ENCODE data around the gene EPOP.
A peak's percentile ranks its signal among the peaks of the same experiment; 100 is the strongest.

The EPOP gene

DNA sequence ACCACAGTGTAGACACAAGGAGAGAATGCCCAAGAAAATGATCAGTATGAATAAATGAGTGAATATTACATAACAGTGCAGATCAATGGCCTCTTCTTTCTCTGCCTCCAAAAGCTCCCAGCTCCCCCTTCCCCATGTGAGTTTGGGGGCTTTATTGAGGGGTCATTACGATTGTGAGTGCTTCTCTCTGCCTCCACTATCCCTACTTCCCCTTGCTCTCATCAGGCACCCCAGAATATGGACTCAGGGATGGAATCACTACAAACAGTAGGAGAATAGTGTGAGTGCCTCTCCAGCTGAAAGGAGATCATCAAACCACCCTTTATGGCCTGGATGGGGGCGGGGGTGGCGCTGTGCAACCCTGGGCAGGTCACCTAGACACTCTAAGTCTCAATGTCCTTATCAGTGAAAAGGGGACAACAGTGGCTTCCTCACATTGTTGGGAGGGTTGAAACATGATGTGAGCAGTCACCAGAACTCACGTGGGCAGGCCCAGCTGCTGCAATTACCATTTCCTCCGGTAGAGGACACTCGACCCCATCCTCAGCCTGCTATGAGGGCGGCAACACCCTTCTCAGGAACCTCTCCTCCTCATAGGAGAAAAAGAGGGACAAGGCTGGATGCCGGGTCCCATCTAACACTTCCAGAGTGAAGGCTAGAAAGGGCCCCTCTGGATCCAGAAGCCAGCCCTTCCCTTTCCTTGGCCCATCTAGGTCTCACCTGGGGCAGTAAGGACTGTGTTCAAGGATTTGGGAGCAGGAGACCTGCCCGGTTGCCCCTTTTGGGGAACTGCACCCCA lies 2.1 kb upstream of the EPOP start:
- peak; percentile 42 to 66 for DNase-seq (ENCODE audit: extremely low read depth in 1 of 2, low read depth in 1 of 2)

DNA sequence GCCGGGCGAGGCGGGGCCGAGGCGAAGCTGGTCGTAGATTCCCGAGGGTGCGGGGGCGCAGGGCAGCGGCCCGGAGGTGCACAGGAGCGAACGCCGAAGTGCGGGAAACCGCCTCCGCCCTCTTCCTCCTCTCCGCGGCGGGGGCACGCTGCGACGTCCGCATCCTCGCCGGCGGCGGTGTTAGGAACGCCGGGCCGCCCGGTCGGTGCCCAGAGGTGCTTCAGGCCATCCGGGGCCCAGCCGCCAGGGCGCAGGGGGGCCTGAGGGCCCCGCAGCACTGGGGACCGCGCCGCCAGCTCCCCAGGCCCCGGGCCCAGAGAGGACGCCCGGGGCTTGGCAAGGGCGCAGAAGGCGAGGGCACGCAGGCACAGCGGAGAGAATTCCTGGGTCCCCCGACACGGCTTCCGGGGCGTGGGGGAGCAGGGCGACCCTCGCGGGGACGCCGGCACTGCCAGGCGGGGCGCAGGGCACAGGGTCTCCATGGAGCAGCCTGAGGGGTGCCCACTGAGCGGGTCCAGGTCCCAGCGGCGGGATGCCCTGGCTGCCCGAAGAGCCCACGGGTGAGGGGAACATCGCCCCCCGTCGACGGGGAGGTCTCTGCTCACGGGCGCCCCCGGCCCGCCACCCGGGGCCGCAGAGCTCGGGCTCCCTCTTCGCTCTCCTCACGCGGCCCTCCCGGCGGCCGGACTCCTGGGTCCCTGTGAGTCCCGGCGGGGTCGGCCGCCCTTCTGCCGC lies 576 bp downstream of the EPOP start:
- DNase-seq (ENCODE audit: extremely low read depth in 1 of 2, low read depth in 1 of 2) = no peak

DNA sequence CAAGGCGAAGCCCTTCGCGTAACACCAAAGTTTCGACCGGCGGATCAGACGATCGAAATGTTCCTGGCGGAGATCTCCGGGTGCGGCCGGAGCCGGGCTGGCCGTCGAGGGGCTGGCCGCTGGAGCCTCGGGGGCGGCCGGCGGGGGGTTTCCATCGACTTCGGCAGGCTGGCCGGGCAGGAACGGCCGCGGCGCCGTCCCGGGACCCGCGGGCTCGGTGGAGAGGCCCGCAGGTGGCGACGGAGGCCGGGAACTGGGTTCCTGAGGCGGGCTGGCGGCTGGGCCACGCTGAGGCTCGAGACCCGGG lies 1.1 kb downstream of the EPOP start:
- DNase-seq (ENCODE audit: extremely low read depth in 1 of 2, low read depth in 1 of 2) = no peak

DNA sequence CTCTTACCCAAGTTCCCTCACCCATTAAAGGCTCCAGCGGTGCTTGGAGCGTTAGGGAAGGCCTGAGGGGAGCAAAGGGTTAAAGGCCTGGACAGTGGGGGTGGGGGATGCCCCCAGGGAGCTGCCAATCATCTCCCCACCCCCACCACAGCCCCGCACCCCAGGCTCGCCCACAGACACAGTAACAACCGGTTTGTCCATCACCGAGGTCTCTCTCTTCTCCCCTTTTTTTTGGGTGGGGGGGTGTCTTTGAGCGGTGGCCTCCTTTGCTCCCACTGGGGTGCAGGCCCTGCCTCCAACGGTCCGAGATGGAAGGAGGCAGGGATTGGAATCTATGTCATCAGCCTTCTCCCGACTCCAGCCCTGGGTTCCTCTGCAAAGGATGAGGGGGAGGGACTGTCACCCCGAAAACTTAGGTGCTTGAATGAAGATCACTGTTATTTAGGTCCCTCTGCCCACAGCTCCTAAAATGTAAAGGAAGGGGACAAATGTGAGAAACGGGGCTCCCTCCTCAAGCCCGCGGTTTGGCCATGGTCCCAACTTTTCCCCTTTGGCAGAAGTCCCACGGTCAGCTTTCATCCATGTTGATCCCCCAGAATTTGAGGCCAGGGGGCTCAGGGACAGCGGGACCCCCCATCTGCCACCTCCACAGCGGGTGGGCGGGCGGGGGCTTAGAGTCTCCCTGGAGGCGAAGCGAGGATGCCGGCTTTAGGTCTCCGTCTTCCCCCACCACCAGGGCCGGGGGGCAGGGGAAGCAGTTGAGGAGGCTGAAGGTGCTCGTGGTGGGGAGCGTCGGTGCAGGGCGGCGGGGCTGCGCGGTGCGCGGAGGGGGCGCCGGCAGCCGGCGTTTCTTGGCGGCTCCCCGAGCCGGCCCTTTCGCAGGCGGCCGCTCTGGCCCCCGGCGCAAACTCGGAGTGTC lies 1.7 kb downstream of the EPOP start:
- no peak for DNase-seq (ENCODE audit: extremely low read depth in 1 of 2, low read depth in 1 of 2)

DNA sequence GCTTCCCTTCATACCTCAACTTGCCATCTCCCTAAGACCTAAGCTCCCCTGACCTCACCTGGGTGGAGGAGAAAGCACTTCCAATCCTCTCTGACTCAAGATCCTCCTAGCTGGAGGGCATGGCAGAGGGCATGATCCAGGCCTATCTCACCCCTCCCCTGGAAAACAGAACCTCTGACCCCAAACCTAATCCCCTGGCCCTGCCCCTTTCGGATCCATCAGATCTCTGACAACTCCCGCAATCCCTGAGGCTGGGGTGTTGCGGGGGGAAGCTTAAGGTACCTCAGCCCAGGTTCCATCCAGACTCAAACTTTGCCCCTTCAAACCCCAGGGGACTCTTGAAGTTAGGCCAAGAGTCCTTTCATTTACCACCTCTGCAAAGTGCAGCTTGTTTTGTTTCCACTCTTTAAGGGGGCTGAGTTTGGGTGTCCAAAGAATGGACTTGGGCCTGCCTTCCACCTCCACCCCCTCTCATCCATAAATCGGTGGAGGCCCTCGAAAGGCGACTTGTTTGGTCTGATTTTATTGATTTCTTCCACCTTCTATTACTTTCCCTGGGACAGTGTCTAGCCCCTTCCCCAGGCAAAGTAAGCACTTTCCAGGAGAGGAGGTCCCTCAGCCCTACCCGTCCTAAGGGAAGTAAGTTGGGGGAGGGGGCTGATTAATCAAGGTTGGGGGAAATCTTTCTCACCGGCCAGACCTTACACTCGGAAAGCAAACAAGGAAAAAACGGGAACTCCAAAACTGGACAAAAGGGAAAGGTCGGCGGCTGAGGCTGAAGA lies 2.6 kb downstream of the EPOP start:
- DNase-seq (ENCODE audit: extremely low read depth in 1 of 2, low read depth in 1 of 2) = no peak

DNA sequence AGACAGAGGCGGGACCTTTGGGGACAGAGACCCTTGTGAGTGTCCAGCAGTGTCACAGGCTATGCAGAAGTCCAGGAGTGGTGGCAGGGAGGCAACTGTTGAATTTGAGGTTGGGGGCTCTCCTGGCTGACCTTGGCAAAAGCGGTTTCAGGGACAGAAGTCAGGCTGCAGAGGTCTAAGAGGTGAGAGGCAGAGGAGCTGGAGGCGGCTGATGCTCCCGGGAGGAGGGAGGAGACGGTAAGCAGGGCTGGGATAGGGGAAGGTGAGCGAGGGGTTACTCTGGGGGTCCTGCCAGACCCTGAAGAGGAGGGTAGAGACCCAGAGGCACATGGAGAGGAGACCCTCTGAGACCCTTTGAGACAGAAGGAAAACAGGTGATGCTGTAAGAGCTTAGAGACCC lies 5.2 kb downstream of the EPOP start:
- DNase-seq (ENCODE audit: extremely low read depth in 1 of 2, low read depth in 1 of 2) = no peak

DNA sequence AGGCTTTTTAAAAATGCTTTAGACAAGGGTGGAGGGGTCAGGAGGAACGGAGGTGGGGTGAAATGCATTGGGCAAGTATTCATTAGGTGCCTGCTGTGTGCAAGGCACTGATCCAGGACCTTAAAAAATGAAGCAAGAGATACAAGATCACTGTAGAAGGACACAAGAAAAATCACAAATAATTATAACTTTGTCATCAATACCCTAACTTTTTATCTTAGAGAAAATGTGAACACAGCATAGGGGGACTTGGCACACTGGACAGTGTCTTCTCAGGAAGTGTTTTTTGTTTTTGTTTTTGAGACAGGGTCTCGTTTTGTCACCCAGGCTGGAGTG lies 7.0 kb downstream of the EPOP start:
- DNase-seq (ENCODE audit: extremely low read depth in 1 of 2, low read depth in 1 of 2) = no peak

DNA sequence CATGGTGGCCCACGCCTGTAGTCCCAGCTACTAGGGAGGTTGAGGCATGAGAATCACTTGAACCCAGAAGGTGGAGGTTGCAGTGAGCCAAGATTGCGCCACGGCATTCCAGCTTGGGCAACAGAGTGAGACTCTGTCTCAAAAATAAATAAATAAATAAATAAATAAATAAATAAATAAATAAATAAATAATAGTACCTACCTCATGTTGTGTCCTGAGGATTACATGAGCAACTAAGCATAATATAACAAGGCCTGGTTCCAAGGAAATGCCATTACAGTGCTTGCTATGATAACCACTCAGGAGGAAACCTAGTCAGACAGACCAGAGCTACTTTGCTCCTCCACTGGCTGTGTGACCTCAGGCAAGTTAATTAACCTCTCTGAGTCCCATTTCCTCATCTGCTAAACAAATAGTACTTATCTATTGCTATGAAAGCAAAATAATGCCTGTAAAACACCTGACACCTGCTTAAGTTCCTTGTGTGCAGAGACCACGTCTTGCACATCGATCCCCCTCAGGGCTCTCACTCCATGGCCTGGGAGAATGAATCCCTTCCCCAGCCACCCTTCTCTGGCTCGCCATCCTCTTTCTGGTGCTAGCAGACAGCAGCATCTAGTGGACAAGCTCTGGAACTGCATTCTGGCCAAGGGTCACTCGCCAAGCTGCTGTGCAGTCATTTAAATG lies 7.5 kb downstream of the EPOP start:
- DNase-seq (ENCODE audit: extremely low read depth in 1 of 2, low read depth in 1 of 2) = no peak

DNA sequence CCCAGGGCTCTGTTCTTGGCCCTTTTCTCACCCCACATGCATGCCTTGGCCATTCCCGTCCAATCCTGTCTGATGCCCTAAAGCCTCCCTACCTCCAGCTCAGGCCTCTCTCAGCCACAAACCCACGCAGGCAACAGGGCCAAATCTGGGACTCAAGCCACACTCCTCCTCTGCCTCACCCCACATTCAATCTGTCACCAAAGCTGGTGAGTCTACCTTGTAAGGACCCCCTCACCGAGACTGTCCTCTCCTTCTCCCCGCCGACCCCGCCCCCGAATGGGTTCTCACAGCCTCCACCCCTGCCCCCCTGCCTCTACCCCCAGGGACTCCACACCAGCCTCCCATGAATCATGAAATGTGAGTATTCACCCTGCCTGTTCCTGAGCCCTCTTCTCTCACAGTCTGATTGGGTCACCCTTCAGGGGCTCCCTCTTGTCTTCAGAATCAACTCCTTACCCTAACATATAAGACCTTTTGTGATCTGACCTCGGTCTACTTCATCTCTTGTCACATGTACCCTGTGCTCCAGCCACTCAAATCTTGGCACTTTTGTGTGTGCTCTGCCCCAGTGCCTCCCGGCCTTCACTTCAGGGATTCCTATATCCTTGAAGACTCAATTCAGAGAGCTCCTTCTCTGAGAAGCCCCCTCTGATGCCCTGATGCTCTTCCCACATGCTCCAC lies 10.7 kb downstream of the EPOP start:
- DNase-seq (ENCODE audit: extremely low read depth in 1 of 2, low read depth in 1 of 2) = no peak

DNA sequence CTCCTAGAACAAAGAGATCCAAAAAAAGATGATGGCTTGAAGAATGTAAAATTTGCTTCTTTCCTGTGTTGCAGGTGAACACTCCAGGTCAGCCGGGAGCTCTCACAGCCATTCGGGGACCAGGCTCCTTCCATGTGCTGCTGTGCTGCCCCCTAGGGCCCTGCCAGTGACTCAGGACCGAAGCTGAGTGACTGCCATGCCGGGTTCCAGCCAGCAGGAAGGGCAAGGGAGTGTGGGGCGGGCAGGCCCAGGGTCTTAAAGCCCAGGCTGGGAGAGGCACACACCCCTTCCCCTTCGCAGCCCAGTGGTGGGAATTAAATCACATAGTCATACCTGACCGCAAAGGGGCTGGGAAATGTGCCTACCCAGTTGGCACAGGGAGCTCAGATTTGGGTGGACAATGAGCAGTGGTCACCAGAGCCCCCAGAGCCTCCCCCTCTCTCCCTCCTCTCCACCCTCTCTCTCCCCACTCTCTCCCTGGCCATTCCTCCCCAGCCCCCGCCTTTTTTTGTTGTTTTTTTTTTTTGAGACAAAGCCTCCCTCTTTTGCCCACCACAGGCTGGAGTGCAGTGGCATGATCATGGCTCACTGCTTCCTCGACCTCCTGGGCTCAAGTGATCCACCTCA lies 11.5 kb downstream of the EPOP start:
- DNase-seq (ENCODE audit: extremely low read depth in 1 of 2, low read depth in 1 of 2) = no peak

DNA sequence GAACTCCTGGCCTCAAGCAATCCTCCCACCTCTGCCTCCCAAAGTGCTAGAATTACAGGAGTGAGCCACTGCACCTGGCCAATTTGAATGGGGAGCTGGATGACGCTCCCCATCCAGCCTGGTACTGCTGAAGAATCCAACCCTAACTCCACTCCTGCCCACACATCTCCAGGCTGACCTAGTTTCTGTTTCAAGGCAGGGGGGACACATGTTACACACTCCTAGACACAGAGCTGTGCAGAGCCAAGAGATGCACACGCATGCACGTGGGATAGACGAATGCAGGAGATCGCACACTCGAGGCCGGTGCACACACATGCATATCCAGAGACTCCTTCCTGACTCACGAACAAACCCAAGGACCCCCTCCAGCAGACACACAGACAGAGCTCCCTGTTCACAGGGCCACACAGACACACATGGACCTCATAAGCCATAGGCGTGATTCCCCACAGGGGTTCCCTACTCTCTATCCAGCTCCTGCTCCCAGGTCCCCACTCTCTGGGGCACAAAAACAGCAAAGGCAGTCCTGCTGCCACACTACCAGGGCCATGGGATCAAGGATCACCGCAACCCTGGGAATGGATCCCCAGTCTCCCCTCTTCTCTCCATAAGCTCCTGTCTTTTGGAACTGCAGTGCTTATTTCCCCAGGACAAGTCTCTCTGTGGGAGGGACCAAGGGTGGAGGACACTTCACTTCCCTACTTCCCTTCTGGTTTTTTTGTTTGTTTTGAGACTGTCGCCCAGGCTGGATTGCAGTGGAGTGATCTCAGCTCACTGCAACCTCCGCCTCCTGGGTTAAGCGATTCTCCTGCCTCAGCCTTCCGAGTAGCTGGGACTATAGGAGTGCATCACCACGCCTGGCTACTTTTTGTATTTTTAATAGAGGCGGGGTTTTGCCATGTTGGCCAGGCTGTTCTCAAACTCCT lies 14.4 kb downstream of the EPOP start:
- DNase-seq (ENCODE audit: extremely low read depth in 1 of 2, low read depth in 1 of 2) = no peak

DNA sequence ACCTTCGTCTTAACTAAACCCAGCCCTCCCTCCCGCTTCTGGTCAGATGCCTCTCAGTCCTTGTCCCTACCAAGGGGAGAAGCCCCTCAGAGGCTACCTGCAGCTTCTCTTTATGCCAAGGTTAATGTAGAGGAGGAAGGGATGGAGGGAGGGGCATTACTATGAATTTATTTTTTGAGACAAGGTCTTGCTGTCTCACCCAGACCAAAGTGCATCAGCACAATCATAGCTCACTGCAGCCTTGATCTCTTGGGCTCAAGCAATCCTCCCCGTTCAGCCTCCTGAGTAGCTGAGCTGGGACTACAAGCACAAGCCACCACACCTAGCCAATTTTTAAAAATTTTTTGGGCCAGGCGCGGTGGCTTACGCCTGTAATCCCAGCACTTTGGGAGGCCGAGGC lies 15.3 kb downstream of the EPOP start:
- no peak for DNase-seq (ENCODE audit: extremely low read depth in 1 of 2, low read depth in 1 of 2)

DNA sequence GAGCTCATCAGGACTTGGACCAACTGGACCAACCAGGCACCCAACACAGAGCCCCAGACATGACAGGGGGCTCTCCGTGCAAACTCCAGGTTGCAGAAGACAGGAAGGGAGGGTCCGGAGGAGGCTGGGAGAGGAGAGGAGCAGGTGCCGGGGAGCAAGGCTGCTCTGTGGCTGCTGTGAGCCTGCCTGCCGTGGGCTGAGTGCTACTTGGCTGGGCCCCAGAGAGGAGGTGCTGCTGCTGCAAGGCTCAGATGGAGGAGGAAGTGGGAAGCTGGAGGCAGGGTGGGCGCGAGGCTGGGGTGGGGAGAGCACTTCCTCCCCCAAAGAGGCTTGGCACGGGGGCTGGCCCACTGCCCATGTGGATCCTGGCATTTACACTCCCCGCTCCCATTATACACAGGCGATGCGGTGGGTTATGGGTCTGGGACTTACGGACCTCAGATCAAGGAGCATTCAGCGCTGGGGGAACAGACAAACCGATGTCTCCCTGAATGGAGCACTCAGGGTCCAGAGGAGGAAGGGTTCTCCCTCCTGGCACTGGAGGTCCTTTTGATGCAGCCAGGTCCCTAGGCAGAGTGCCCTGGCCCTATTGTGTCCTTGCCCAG lies 15.9 kb downstream of the EPOP start:
- DNase-seq (ENCODE audit: extremely low read depth in 1 of 2, low read depth in 1 of 2) = no peak

DNA sequence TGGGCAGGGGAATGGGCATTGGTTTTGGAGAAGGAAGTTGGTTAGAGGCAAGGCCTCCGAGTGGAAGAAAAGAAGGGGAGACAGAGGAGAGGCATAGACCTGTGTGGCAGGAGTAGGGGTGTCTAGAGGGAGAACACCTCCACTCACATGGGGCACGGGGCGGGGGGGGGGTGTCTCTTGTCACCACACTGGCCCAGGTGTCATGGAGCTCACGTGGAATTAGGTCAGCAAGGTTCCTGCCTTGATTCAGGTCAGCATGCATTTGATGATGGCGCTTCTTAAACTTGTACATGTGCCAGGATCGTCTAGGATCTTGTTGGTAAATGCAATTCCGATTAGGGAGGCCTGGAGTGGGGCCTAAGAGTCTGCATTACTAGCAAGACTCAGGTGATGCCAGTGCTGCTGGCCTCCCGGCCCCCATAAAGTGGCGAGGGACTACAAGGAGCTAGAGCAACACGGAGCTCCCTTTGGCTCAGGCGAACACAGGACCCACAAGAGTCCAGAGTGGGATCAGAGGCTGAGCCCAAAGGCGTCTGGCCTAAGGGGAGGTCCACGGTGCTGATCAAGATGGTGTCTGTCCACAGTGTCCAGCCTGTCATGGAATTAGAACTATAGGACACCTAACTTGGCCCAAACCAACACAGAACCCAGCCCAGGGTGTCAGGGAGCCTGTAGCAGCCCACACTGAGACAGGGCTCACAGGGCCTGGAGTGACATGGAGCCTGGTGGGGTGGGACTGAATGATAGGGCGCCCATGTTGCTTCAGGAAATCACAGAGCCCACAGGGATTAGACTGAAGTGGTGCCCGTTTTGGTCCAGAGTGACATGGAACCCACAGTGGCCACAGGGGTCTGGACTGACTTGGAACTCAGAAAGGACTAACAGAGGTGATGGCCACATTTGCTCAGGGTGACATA lies 16.7 kb downstream of the EPOP start:
- DNase-seq (ENCODE audit: extremely low read depth in 1 of 2, low read depth in 1 of 2) = no peak

DNA sequence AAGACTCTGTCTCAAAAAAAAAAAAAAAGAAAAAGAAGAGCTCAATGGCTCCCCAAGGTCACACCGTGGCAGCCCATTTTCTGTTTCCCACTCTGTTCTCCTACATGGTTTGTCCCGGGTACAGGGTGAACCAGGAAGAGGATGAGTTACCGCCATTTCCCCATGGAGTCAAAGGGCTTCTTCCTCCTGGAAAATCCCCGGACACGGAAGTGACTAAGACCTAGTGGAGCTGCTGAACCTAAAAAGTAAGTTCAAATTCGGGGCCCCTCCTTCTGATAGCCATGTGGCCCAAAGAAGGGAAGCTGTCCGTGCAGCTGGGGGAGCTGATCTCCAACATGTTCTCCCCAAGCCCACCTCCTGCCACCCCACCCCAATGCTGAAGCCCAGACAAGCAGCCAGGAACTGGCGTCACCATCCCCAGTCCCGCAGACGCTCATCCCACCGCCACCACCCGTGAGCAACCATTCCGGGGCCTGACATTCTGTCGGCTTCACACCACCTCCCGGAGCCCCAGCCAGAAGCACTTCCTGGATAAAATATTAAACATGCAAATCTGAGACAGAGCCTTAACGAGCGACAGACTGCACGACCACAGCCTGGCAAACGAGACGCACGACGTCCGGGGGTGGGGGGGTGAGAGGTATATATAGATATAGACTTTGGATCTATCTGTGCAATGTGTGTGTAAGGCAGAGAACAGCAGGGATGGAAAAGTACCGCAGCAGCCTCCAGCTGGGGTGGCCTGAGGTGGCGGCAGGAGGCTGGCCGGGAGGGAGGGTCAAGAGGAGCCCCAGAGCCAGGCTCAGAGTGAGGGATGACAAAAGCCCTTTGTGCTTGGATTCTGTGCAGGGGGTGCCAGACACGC lies 17.6 kb downstream of the EPOP start:
- DNase-seq (ENCODE audit: extremely low read depth in 1 of 2, low read depth in 1 of 2) = no peak
